HEK293 (cell line): ENCODE measurements around the gene SLC4A8.
A peak's percentile ranks its signal among the peaks of the same experiment; 100 is the strongest.

Experiments used
- KLF16 ChIP-seq: fragments of 450-650 bp; formaldehyde crosslinking; IDR thresholded peaks from 2 replicates; pipeline ENCODE4 v1.5.1; 2017; ENCODE audit warnings: missing biosample characterization, missing genetic modification characterization
- KLF8 ChIP-seq: fragments of 450-650 bp; formaldehyde crosslinking; IDR thresholded peaks from 2 replicates; pipeline ENCODE4 v1.5.1; 2016; ENCODE audit warnings: missing biosample characterization, missing genetic modification characterization
- SP3 ChIP-seq: fragments of 450-650 bp; formaldehyde crosslinking; IDR thresholded peaks from 2 replicates; pipeline ENCODE4 v1.5.1; 2016; ENCODE audit warnings: missing biosample characterization, missing genetic modification characterization
- ZEB2 ChIP-seq: fragments of 450-650 bp; formaldehyde crosslinking; IDR thresholded peaks from 2 replicates; pipeline ENCODE4 v1.5.1; 2016; ENCODE audit warnings: missing biosample characterization, missing genetic modification characterization
- ZFHX2 ChIP-seq: fragments of 450-650 bp; formaldehyde crosslinking; conservative IDR thresholded peaks from 2 replicates; pipeline ENCODE4 v1.5.1; 2016; ENCODE audit warnings: missing biosample characterization, missing genetic modification characterization
- ZFP37 ChIP-seq: fragments of 450-650 bp; formaldehyde crosslinking; IDR thresholded peaks from 2 replicates; pipeline ENCODE4 v1.5.1; 2016; ENCODE audit warnings: missing biosample characterization, missing genetic modification characterization
- ZNF138 ChIP-seq: fragments of 450-650 bp; formaldehyde crosslinking; IDR thresholded peaks from 2 replicates; pipeline ENCODE4 v1.5.1; 2016; ENCODE audit warnings: missing biosample characterization, missing genetic modification characterization, borderline replicate concordance
- ZNF366 ChIP-seq: fragments of 450-650 bp; formaldehyde crosslinking; conservative IDR thresholded peaks from 2 replicates; pipeline ENCODE4 v1.5.1; 2016; ENCODE audit warnings: missing biosample characterization, missing genetic modification characterization
- ZNF416 ChIP-seq: fragments of 450-650 bp; formaldehyde crosslinking; IDR thresholded peaks from 2 replicates; pipeline ENCODE4 v1.5.1; 2016; ENCODE audit warnings: missing biosample characterization, missing genetic modification characterization
- ZNF654 ChIP-seq: fragments of 450-650 bp; formaldehyde crosslinking; IDR thresholded peaks from 2 replicates; pipeline ENCODE4 v1.5.1; 2016; ENCODE audit warnings: low read depth, missing biosample characterization, missing genetic modification characterization
- ZNF677 ChIP-seq: fragments of 450-650 bp; IDR thresholded peaks from 2 replicates; pipeline ENCODE4 v1.5.0; 2018; ENCODE audit warnings: missing biosample characterization, mild to moderate bottlenecking, missing genetic modification characterization, moderate library complexity
- ZNF76 ChIP-seq: fragments of 450-650 bp; formaldehyde crosslinking; IDR thresholded peaks from 2 replicates; pipeline ENCODE4; 2016; ENCODE audit warnings: low read depth, missing biosample characterization, missing genetic modification characterization, borderline replicate concordance
- ZNF785 ChIP-seq: fragments of 450-650 bp; formaldehyde crosslinking; IDR thresholded peaks from 2 replicates; pipeline ENCODE4 v1.5.1; 2016; ENCODE audit warnings: missing biosample characterization, missing genetic modification characterization
- TF ChIP-seq, protein P1 (sequence below): fragments of 450-650 bp; formaldehyde crosslinking; IDR thresholded peaks from 2 replicates; pipeline ENCODE4 v1.5.1; 2017; ENCODE audit warnings: missing biosample characterization, mild to moderate bottlenecking, missing genetic modification characterization, moderate library complexity
- TF ChIP-seq, protein P2 (sequence below): fragments of 450-650 bp; formaldehyde crosslinking; conservative IDR thresholded peaks from 2 replicates; pipeline ENCODE4 v1.5.1; 2016; ENCODE audit warnings: low read depth, missing biosample characterization, missing genetic modification characterization
- TF ChIP-seq, protein P3 (sequence below): fragments of 450-650 bp; formaldehyde crosslinking; IDR thresholded peaks from 2 replicates; pipeline ENCODE4 v1.5.1; 2017; ENCODE audit warnings: missing biosample characterization, missing genetic modification characterization
- TF ChIP-seq, protein P4 (sequence below): fragments of 450-650 bp; formaldehyde crosslinking; optimal IDR thresholded peaks from 2 replicates; pipeline ENCODE3; 2016; ENCODE audit warnings: missing biosample characterization, mild to moderate bottlenecking, missing genetic modification characterization
- TF ChIP-seq, protein P5 (sequence below): fragments of 450-650 bp; formaldehyde crosslinking; IDR thresholded peaks from 2 replicates; pipeline ENCODE4 v1.5.1; 2016; ENCODE audit warnings: missing biosample characterization, missing genetic modification characterization
- TF ChIP-seq, protein P6 (sequence below): IDR thresholded peaks from 2 replicates; pipeline ENCODE4 v1.6.1; 2011; ENCODE audit warnings: mild to moderate bottlenecking, low read depth, low read length, borderline replicate concordance
- TF ChIP-seq, protein P7 (sequence below): fragments of 450-650 bp; formaldehyde crosslinking; IDR thresholded peaks from 2 replicates; pipeline ENCODE4 v1.5.1; 2016; ENCODE audit warnings: missing biosample characterization, missing genetic modification characterization
- TF ChIP-seq, protein P8 (sequence below): fragments of 450-650 bp; formaldehyde crosslinking; IDR thresholded peaks from 2 replicates; pipeline ENCODE4 v1.5.1; 2016; ENCODE audit warnings: missing biosample characterization, missing genetic modification characterization

Gene SLC4A8

DNA sequence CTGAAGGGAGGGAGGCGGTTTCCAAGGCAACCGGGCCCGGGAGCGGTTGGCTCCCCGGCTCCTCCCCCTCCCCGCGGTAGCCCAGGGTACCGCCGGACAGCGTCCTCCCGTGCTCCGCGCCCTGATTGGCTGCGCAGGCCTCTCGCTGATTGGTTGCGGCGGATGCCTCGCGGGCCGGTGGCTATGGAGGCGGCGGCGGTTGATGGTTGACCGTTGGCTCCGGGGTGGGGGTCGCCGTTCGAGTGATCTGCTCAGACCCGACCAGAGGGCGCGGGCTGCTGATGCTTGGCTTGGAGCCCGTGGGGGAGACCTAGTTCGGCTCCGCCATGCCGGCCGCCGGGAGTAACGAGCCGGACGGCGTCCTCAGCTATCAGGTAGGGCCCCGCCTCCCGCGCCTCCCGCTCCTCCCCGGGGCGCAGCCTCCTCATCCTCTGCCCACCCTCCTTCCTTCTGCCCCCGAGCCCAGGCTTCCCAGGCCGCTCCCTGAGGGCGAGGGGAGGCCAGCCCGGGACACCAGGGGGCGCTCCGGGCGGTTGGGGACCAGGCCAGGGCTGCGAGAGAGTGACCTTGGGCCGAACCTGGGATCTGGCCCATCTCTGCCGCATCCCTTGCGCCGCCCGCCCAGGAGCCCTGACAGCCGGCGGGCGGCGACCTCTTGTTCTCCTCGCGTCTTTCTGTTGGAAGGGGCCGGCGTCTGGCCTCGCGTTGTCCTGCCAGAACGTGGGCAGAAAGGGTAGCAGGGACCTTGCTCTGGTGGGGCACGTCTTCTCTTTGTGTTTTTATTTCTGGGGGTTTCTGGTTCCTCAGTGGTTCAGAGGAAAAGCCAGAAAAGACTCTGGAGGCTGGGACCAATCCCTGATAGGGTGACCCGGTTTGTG lies at the start of gene SLC4A8 (continued):
- peak; percentile 44; the same call in 1 of the 2 replicates for TF ChIP-seq ZNF76 (tag by site-specific recombination)
- no peak for TF ChIP-seq ZNF785 (tag by site-specific recombination)
- no peak; the same call in 1 of the 2 replicates for TF ChIP-seq KLF8 (tag by site-specific recombination)
- peak; percentile 81; the same call in 1 of the 2 replicates for TF ChIP-seq KLF16
- TF ChIP-seq, protein P1, sequence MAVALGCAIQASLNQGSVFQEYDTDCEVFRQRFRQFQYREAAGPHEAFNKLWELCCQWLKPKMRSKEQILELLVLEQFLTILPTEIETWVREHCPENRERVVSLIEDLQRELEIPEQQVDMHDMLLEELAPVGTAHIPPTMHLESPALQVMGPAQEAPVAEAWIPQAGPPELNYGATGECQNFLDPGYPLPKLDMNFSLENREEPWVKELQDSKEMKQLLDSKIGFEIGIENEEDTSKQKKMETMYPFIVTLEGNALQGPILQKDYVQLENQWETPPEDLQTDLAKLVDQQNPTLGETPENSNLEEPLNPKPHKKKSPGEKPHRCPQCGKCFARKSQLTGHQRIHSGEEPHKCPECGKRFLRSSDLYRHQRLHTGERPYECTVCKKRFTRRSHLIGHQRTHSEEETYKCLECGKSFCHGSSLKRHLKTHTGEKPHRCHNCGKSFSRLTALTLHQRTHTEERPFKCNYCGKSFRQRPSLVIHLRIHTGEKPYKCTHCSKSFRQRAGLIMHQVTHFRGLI (tag by site-specific recombination), result no peak
- TF ChIP-seq ZFHX2, result peak; percentile 84
- peak; percentile 30 for TF ChIP-seq ZNF654 (tag by site-specific recombination)
- TF ChIP-seq ZNF677 (tag by site-specific recombination), result no peak
- TF ChIP-seq, protein P2, sequence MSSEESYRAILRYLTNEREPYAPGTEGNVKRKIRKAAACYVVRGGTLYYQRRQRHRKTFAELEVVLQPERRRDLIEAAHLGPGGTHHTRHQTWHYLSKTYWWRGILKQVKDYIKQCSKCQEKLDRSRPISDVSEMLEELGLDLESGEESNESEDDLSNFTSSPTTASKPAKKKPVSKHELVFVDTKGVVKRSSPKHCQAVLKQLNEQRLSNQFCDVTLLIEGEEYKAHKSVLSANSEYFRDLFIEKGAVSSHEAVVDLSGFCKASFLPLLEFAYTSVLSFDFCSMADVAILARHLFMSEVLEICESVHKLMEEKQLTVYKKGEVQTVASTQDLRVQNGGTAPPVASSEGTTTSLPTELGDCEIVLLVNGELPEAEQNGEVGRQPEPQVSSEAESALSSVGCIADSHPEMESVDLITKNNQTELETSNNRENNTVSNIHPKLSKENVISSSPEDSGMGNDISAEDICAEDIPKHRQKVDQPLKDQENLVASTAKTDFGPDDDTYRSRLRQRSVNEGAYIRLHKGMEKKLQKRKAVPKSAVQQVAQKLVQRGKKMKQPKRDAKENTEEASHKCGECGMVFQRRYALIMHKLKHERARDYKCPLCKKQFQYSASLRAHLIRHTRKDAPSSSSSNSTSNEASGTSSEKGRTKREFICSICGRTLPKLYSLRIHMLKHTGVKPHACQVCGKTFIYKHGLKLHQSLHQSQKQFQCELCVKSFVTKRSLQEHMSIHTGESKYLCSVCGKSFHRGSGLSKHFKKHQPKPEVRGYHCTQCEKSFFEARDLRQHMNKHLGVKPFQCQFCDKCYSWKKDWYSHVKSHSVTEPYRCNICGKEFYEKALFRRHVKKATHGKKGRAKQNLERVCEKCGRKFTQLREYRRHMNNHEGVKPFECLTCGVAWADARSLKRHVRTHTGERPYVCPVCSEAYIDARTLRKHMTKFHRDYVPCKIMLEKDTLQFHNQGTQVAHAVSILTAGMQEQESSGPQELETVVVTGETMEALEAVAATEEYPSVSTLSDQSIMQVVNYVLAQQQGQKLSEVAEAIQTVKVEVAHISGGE (tag by site-specific recombination), result no peak
- TF ChIP-seq, protein P3, sequence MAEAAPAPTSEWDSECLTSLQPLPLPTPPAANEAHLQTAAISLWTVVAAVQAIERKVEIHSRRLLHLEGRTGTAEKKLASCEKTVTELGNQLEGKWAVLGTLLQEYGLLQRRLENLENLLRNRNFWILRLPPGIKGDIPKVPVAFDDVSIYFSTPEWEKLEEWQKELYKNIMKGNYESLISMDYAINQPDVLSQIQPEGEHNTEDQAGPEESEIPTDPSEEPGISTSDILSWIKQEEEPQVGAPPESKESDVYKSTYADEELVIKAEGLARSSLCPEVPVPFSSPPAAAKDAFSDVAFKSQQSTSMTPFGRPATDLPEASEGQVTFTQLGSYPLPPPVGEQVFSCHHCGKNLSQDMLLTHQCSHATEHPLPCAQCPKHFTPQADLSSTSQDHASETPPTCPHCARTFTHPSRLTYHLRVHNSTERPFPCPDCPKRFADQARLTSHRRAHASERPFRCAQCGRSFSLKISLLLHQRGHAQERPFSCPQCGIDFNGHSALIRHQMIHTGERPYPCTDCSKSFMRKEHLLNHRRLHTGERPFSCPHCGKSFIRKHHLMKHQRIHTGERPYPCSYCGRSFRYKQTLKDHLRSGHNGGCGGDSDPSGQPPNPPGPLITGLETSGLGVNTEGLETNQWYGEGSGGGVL, result peak; percentile 19; the same call in 1 of the 2 replicates
- TF ChIP-seq ZFP37, result peak; percentile 72; the same call in 1 of the 2 replicates
- TF ChIP-seq, protein P4, sequence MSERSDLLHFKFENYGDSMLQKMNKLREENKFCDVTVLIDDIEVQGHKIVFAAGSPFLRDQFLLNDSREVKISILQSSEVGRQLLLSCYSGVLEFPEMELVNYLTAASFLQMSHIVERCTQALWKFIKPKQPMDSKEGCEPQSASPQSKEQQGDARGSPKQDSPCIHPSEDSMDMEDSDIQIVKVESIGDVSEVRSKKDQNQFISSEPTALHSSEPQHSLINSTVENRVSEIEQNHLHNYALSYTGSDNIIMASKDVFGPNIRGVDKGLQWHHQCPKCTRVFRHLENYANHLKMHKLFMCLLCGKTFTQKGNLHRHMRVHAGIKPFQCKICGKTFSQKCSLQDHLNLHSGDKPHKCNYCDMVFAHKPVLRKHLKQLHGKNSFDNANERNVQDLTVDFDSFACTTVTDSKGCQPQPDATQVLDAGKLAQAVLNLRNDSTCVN (tag by site-specific recombination), result peak; percentile 43
- TF ChIP-seq, protein P5, sequence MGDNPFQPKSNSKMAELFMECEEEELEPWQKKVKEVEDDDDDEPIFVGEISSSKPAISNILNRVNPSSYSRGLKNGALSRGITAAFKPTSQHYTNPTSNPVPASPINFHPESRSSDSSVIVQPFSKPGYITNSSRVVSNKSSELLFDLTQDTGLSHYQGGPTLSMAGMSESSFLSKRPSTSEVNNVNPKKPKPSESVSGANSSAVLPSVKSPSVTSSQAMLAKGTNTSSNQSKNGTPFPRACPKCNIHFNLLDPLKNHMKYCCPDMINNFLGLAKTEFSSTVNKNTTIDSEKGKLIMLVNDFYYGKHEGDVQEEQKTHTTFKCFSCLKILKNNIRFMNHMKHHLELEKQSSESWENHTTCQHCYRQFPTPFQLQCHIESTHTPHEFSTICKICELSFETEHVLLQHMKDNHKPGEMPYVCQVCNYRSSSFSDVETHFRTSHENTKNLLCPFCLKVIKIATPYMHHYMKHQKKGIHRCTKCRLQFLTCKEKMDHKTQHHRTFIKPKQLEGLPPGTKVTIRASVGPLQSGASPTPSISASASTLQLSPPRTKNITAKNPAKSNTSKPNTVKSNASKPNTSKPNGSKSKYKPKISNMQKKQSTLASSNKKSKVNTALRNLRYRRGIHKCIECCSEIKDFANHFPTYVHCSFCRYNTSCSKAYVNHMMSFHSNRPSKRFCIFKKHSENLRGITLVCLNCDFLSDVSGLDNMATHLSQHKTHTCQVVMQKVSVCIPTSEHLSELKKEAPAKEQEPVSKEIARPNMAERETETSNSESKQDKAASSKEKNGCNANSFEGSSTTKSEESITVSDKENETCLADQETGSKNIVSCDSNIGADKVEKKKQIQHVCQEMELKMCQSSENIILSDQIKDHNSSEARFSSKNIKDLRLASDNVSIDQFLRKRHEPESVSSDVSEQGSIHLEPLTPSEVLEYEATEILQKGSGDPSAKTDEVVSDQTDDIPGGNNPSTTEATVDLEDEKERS (tag by site-specific recombination), result no peak
- TF ChIP-seq, protein P6, sequence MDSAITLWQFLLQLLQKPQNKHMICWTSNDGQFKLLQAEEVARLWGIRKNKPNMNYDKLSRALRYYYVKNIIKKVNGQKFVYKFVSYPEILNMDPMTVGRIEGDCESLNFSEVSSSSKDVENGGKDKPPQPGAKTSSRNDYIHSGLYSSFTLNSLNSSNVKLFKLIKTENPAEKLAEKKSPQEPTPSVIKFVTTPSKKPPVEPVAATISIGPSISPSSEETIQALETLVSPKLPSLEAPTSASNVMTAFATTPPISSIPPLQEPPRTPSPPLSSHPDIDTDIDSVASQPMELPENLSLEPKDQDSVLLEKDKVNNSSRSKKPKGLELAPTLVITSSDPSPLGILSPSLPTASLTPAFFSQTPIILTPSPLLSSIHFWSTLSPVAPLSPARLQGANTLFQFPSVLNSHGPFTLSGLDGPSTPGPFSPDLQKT, result no peak
- TF ChIP-seq, protein P7, sequence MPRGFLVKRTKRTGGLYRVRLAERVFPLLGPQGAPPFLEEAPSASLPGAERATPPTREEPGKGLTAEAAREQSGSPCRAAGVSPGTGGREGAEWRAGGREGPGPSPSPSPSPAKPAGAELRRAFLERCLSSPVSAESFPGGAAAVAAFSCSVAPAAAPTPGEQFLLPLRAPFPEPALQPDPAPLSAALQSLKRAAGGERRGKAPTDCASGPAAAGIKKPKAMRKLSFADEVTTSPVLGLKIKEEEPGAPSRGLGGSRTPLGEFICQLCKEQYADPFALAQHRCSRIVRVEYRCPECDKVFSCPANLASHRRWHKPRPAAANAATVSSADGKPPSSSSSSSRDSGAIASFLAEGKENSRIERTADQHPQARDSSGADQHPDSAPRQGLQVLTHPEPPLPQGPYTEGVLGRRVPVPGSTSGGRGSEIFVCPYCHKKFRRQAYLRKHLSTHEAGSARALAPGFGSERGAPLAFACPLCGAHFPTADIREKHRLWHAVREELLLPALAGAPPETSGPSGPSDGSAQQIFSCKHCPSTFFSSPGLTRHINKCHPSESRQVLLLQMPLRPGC, result peak; percentile 38; the same call in 1 of the 2 replicates
- TF ChIP-seq SP3 (tag by site-specific recombination), result peak; percentile 83
- TF ChIP-seq, protein P8, sequence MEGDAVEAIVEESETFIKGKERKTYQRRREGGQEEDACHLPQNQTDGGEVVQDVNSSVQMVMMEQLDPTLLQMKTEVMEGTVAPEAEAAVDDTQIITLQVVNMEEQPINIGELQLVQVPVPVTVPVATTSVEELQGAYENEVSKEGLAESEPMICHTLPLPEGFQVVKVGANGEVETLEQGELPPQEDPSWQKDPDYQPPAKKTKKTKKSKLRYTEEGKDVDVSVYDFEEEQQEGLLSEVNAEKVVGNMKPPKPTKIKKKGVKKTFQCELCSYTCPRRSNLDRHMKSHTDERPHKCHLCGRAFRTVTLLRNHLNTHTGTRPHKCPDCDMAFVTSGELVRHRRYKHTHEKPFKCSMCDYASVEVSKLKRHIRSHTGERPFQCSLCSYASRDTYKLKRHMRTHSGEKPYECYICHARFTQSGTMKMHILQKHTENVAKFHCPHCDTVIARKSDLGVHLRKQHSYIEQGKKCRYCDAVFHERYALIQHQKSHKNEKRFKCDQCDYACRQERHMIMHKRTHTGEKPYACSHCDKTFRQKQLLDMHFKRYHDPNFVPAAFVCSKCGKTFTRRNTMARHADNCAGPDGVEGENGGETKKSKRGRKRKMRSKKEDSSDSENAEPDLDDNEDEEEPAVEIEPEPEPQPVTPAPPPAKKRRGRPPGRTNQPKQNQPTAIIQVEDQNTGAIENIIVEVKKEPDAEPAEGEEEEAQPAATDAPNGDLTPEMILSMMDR, result peak; percentile 95
- no peak for TF ChIP-seq ZNF416 (tag by site-specific recombination)
- TF ChIP-seq ZEB2 (tag by site-specific recombination), result peak; percentile 82
- no peak for TF ChIP-seq ZNF138 (tag by site-specific recombination)
- TF ChIP-seq ZNF366 (tag by site-specific recombination), result peak; percentile 63
